T1000 (cell line): ENCODE results near the gene CCDC88A.
"Not testable (repeated sequence)": the region's sequence is repeated elsewhere in the genome, so short reads cannot be mapped to it uniquely, and the experiment has no call there.

Experiments
- DNase-seq: peaks from one replicate; lab custom pipeline; 2025; ENCODE audit warnings: mixed read lengths; lab: John Stamatoyannopoulos, UW

Gene CCDC88A

GRCh38 chr2:55419679-55420438 lies at the start of gene CCDC88A:
CCDC88A (minus strand) TSS chr2:55419856; CDS start chr2:55419079, 777 bp downstream.
- peak; percentile 93 for DNase-seq

DNA sequence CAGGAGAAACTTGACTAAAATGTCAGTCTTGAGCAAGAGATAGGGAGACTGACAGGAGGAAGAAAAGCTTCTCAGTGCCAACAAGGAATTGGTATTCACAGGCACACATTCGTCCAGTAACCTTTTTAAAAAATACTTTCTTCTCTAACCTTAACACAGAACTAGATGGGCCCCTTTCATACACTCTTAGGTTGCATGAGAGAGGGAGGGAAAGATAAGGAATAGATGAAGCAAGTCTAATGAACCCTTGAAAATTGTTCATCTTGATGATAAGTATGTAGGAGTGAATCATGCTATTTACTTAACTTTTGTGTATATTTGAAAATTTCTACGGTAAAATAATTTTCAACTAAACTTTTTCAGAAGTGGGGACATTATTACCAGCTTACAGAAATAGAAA lies 42.0 kb upstream of the CCDC88A start:
- no peak for DNase-seq

DNA sequence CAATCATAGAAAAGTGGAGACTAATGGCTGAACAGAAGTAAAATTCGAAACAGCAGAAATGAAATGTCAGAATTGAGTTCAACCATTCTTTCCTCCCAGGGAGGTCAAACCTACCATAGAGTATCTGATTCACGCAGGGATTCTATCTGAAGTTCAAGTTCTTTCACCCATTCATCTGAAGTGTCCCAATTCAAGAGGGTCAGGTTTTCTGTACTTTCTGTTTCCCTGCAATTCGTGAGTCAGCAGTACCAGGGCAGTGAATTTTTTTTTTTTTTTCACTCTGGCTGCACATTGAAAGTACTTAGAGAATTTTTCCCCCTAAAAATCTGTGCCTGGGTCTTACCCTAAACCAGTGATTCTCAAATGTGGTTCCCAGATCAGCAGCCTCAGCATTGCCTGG lies 40.9 kb upstream of the CCDC88A start:
- DNase-seq = no peak

DNA sequence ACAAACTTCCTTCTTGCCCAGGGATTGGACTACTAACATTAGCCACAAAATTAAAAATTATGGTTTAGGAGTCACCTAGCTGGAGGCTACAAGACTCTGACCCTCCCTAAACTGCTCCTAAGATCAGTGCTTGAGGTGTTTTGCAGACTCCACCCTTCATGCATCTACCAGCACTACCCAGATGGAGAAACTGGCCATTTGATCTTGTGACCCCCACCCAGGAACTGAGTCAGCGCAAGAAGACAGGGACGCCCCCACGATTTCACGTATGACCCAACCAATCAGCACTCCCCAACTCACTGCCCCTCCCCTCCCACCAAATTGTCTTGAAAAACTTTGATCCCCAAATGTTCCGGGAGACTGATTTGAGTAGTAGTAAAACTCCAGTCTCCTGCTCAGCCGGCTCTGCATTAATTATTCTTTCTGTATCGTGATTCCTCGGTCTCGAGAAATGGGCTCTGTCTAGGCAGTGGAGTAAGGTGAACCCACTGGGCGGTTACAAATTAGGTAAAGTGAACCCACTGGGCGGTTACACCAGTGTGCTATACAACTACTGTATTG lies 40.1 kb upstream of the CCDC88A start:
- no peak for DNase-seq

DNA sequence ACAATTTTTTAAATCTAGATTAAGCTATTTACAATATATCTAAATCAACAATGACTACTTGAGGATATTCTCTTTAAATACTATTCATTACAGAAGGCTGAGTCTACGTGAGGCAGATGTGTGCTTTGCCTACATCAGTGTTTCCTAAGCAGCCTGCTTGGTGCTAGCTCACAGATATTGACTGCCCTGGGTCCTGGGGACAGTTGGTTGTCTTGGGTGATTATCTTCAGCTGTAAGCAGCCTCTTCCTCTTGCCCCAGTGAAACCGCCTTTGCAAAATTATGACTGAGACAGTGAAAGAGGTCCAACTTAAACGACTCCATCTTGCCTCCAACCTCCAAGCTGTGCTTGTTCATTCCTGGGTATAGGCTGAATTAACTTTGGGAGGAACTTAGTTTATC lies 39.6 kb upstream of the CCDC88A start:
- DNase-seq = no peak

GRCh38 chr2:55454121-55454520 lies 34.5 kb upstream of the CCDC88A start:
- no peak for DNase-seq

DNA sequence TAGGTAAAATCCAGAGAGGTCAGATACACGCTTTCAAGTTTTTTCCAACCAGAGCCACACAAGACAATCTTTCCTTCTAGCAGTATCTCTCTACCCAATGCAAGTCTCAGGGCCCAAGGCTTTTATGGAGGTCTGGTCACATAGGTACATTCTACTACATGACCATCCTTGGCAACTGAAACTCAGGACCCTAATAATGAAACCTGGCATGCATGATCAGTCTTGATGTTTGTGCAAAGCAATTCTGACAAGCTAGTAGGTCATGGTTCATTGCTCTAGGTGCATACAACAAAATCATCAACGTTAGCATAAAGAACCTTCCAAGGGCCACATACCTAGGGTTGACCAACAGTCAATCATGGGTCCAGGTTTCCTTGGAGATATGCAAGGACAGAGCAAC lies 33.2 kb upstream of the CCDC88A start:
- no peak for DNase-seq

DNA sequence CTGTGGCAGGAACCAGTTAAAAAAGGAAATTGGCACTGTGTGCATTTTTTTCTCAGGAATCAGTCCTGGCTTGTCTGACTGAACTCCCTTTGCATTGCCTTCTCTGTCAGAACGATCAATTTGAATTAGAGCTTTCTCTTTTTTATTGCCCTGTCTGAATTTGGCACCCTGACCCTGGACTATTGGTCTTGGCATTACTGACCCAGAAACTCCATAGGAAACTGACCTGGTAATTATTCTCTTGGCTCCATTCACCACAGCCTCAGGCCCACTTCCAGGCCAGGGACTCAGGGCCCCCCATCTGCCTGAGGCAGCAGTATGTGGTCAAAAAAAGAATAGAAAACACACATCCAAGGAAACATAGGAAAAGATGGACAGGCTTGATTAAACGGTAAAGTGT lies 32.0 kb upstream of the CCDC88A start:
- no peak for DNase-seq

DNA sequence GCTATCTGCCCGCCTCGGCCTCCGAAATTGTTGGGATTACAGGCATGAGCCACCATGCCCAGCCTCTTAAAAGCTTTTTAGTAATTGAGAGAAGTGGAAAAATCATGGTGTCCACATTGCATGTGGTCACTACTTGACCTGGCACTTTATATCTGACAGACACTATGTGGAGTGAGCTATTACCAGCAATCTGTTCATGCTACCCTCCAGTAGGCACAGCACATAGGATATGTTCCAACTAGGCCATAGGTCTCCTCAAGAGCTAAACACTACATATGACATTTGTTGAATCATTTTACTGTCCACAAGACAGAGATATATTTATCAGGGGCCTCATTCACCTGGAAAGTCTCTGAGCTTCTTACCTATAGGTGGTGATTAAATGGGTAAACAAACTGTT lies 30.4 kb upstream of the CCDC88A start:
- not testable (repeated sequence) for DNase-seq

GRCh38 chr2:55442045-55442760 lies 22.5 kb upstream of the CCDC88A start:
- DNase-seq = not testable (repeated sequence)

DNA sequence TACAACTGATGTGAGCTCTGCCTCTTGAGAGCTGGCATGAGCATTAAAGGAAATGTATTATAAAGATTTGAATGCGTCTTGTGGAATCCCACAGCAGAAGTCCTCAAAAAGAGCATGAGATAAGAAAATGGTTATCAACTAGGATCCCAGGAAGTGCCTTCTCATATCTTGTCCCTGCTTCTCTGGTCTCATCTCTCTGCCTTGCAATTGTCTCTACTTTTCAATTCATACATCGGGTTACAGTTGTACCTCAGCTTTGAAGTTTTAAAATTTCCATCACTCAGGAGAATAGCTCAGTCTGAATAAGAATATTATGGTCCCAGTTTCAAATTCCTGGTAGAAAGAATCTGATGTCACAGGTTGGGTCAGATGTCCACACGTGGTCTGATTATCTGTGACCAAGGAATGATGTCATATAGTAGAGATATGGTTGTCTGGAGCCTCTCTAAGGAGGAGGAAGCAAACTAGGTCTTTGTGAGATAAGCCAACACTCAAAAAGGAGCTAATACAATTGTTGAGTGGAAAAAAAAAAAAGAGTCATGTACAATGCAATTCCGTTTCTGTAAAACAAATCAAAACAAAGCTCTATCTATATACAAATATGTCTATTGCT lies 21.7 kb upstream of the CCDC88A start:
- DNase-seq = no peak

DNA sequence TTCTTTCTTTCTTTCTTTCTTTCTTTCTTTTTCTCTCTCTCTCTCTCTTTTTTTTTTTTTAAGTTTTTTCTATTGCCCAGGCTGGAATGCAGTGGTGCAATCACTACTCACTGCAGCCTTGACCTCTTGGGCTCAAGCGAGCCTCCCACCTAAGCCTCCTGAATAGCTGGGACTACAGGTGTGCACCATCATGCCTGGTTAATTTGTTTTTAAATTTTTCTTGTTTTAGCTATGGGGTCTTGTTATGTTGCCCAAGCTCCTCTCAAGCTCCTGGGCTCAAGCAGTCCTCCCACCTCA lies 19.4 kb upstream of the CCDC88A start:
- DNase-seq = no peak

- DNase-seq = no peak
Observed at GRCh38 chr2:55438391-55439100, 18.9 kb upstream of the CCDC88A start.

- no peak for DNase-seq
Observed at GRCh38 chr2:55437515-55438390, 18.1 kb upstream of the CCDC88A start.

DNA sequence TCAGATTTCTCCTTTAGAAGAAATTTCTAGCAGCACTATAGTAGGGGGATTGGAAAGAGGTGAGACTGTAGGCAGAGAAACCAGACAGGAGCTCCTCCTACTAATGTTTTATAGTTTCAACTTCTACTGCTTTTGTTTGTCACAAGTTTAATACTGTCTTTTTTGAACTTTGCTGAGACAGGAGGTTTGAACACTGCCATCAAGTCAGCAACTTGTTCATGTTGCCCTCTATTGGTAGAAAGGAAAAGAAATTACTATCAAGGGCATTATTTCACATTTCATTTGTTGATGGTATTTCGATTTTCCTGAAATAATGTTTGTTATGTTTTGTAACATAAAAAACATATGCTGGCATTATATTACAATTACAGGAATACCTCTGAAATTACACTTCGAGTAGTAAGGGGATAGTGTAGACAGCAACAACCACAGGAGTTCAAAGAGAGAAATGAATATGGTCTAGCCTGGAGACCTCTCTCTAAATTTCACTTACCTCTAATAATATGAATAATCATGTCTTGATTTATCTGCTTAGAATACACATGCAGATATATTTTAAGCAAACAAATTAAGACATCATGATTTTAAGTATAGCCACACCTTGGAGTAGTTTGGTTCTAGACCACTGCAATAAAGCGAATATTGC lies 12.4 kb upstream of the CCDC88A start:
- no peak for DNase-seq

DNA sequence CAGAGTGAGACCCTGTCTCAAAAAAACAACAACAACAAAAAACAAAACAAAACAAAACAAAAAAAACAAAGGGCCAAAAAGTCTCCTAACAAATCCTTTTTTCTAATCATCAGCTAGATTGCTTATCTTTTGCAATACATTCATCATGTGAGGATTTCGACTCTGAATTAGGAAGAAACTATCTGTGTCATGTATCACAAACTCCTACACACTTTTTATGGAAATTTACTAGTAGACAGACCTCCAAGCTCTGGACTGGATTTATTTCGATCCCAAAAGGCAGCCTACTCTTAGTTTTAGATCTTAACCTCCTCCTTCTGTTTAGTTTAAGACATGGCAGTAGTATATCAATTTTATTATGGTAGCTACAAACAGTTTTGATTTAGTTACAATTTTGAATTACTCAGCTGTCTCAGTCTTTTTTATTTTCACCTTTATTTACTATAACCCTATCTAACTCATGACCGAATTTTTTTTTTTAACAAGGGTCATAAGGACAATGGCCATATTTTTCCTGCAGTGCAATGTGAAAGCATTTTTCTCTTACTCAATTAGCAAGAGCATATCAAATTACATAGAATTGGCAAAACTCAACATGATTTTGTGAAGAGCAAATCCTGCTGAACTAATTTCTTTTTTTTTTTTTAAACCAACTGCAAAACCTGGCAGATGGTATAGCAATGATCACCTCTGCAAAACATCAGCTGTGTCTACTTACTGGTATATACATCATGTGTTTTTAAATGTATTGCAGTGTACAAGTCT lies 10.7 kb upstream of the CCDC88A start:
- DNase-seq = no peak

DNA sequence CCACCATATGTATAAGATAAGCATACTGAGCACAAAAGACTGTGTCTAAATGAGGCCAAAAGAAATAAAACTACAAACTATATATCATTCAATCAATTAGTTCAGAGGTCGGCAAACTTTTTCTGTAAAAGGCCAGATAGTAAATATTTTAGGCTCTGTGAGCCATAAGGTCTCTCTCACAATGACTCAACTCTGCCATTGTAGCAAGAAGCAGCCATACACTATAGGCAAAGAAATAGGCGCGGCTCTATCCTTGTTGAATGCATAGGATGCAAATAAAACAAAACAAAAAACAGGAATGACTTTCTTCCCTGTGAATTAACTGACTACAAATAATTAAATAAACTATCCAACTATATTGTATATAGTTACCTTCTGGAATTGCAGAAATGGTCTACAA lies 8.6 kb upstream of the CCDC88A start:
- DNase-seq = no peak

DNA sequence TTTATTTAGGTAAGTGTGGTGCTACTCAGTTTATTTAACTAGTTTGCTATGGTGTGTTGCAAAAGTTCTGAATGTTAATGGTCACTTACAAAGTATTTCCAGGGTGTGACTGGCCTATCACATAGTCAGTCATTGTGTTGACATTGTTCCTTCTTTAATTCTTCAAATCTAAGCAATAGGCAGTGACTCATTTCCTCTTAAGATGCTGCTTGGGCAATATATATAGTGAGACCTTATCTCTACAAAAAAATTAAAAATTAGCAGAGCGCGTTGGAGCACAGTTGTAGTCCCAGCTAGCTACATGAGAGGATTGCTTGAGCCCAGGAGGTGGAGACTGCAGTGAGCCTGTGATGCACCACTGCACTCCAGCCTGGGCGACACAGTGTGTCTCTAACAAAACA lies 5.8 kb upstream of the CCDC88A start:
- no peak for DNase-seq

DNA sequence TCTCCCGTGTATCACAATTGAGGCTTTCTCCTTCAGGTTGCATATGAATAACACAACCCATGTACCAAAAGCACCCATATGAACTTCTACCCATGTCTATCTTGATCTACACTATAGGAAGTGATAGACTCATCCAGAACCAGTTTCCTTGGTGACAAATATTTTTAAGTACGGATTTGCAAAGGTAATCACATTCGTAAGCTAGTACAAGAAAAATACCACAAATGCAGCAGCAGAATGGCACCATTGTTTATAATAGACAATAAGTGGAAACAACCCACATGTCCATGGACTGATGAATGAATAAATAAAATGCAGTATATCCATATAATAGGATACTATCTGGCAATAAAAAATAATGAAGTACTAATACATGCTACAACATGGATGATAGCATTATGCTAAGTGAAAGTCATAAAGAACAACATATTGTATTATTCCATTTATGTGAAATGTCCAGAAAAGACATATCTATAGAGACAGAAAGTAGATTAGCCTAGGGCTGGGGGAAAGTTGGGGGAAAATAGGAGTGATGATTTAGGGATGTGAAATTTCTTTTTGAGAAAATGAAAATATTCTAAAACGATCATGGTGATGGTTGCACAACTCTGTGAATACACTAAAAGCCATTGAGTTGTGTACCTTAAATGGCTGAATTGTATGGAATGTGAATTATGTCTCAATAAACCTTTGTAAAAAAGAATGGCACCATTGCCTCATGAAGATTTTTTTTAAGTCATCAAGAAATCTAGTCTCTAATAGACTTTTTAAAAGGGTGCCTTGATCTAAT lies 3.4 kb upstream of the CCDC88A start:
- no peak for DNase-seq
